ENCODE measurements around the gene KIRREL3.

Gene KIRREL3

GRCh38 chr11:126598344-126599216 is 402.0 kb downstream of the KIRREL3 start:
- DNase-seq (ENCODE audit: insufficient read length, low spot score), result no peak
- TF ChIP-seq, protein P1, sequence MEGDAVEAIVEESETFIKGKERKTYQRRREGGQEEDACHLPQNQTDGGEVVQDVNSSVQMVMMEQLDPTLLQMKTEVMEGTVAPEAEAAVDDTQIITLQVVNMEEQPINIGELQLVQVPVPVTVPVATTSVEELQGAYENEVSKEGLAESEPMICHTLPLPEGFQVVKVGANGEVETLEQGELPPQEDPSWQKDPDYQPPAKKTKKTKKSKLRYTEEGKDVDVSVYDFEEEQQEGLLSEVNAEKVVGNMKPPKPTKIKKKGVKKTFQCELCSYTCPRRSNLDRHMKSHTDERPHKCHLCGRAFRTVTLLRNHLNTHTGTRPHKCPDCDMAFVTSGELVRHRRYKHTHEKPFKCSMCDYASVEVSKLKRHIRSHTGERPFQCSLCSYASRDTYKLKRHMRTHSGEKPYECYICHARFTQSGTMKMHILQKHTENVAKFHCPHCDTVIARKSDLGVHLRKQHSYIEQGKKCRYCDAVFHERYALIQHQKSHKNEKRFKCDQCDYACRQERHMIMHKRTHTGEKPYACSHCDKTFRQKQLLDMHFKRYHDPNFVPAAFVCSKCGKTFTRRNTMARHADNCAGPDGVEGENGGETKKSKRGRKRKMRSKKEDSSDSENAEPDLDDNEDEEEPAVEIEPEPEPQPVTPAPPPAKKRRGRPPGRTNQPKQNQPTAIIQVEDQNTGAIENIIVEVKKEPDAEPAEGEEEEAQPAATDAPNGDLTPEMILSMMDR (IDR thresholded peaks at IDR 0.05; ENCODE audit: insufficient read depth, missing control alignments), result no peak
- no peak for FAIRE-seq

DNA sequence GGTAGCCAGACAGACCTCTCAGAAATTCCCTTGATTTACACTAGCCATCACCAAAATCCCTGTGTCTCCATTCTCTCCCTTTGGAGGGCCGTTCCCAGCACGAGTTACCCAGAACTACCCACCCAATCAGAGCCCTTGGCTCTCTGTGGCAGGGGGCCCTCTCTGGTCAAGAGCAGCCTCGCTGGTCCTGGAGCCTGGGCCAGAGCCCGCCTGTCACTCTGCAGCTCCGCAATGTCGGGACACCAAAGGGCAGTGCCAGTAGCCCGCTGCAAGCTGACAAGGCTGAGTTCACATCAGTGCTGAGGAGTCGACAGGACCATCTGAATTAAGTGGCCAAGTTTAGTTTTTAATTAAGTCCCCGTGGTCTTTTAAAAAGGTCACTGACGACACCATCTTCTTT is 403.5 kb downstream of the KIRREL3 start:
- FAIRE-seq (no peak), DNase-seq (ENCODE audit: insufficient read length, low spot score) (no peak)
- TF ChIP-seq, protein P1 (IDR thresholded peaks at IDR 0.05; ENCODE audit: insufficient read depth, missing control alignments), result no peak

DNA sequence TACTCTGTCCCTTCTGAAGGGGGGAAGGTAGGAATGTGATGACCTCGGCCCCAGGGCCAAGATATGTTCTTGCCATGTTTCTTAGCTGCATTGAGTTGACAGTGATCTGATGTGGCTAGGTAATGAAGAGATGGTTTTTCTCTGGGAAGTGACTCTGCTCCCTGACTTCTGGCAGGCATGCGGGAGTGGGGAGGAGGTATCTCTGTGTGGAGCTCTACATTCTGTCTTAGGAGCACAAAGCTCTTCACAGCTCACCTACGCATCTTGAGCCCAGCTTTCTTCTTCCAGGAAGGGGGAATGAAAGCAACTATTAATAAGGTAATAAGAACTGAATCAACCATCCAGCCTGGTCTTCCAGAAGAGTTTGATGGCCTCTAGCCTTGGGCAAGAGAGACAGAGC is 404.1 kb downstream of the KIRREL3 start:
- no peak for FAIRE-seq
- DNase-seq (ENCODE audit: insufficient read length, low spot score), result no peak
- TF ChIP-seq, protein P1 (IDR thresholded peaks at IDR 0.05; ENCODE audit: insufficient read depth, missing control alignments), result no peak

GRCh38 chr11:126595560-126595959 is 405.0 kb downstream of the KIRREL3 start:
- TF ChIP-seq, protein P1 (IDR thresholded peaks at IDR 0.05; ENCODE audit: insufficient read depth, missing control alignments), result no peak
- no peak for FAIRE-seq
- DNase-seq (ENCODE audit: insufficient read length, low spot score), result no peak

DNA sequence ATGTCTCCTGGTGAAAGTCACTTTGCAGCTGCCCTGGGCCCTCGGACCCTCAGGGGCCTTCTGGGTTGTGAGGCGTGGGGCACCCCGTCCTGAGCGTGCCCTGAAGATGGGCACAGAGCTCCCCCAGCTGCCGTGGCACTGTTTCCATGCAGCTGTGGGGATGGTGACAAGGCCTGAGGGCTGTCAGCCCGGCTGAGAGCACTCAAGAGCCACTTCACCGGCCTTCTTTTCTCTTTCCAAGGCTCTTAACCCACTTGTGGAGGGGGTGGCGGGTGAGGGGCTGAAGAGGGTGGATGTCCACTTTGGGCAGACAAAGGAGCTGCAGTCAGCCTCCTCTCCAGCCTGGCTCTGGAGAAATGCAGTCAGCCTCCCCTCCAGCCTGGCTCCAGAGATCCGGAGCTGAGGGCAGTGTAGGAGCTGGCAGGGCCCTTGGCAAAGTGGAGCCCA is 405.6 kb downstream of the KIRREL3 start:
- DNase-seq (ENCODE audit: insufficient read length, low spot score) (no peak), FAIRE-seq (no peak)
- TF ChIP-seq, protein P1 (IDR thresholded peaks at IDR 0.05; ENCODE audit: insufficient read depth, missing control alignments), result no peak

DNA sequence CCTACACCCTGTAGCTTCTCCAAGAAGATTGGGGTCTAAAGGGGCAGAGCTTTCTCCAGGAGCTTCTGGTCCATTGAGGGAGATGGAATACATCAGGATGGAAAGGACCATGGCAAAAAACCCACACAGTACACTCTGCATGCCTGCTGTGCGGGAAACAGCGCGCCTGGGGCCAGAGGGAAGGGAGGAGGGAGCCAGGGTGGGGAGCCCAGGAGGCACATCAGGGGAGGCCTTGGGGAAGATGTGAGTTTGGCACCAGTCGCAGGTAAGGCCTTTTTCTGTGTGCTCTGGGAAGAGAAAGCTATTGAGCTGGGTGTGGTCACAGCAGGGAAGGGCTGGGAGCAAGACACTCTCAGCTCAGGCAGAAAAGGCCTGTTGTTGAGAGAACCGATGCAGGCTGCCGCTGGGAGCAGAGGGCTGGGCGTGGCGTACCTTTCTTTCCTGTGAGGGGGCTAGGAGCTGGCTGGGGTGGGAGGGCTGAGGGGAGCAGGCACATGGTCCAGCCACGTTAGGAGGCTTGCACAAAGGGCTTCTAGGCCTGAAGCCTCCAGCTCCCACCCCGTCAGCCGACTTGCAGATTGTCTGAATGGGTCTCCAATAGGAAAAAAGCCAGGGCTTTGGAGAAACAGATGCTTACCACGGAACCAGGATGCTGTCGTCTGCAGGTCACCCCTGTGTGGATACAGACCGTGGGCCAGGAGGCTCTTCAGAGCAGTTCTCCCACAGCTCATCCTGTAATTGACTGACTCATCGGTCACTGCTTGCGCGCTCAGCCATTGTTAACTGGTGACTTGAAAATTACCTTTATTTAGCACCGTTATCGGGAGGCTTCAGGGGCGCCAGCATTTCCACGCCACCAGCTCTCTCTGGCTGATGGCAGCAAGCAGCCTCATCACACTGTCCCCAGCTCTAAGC is 407.8 kb downstream of the KIRREL3 start:
- DNase-seq (ENCODE audit: insufficient read length, low spot score) (no peak), FAIRE-seq (no peak)
- TF ChIP-seq, protein P1 (IDR thresholded peaks at IDR 0.05; ENCODE audit: insufficient read depth, missing control alignments), result no peak

Data from D721Med (cell line).